HG03045 (cell line): ENCODE data around the gene RUVBL1.
A peak's percentile ranks its signal among the peaks of the same experiment; 100 is the strongest.

Source experiments
- ATAC-seq: cut with Tn5 transposase; IDR thresholded peaks from one replicate; pipeline ENCODE4 v1.9.1; 2021; ENCODE audit warnings: mild to moderate bottlenecking, moderate library complexity; ENCODE audit not compliant: unreplicated experiment

Gene RUVBL1

GRCh38 chr3:128143496-128143895 is 19.9 kb upstream of the RUVBL1 start:
- no peak for ATAC-seq

- no peak for ATAC-seq
Measured at GRCh38 chr3:128133273-128133883, 9.8 kb upstream of the RUVBL1 start.

DNA sequence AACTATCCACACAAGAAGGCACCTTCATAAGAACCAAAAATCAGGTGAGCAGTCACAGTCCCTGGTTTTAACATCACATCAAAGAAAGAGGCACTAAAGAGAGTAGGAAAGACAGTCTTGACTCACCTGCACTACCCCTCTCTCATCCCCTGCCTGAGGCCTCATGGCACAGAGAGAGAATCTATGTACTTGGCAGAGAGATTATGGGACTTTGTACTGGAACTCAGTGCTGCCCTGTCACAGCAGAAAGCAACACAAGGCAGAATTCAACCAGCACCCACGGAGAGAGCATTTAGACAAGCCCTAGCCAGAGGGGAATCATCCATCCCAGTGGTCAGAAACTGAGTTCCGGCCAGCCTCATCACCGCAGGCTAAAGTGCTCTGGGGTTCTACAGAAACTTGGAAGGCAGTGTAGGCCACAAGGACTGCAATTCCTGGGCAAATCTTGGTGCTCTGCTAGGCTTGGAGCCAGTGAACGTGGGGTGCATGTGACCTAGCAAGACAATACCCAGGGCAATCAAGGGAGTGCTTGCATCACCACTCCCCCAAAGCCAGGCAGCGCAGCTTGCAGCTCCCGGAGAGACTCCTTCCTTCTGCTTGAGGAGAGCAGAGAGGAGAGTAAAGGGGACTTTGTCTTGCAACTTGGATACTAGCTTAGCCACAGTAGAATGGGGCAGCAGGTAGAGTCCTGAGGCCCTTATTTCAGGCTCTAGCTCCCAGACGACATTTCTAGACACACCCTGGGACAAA is 8.5 kb upstream of the RUVBL1 start:
- ATAC-seq: no peak

GRCh38 chr3:128128251-128128650 is 4.6 kb upstream of the RUVBL1 start:
- no peak for ATAC-seq

- no peak for ATAC-seq
Measured at GRCh38 chr3:128127236-128127635, 3.6 kb upstream of the RUVBL1 start.

DNA sequence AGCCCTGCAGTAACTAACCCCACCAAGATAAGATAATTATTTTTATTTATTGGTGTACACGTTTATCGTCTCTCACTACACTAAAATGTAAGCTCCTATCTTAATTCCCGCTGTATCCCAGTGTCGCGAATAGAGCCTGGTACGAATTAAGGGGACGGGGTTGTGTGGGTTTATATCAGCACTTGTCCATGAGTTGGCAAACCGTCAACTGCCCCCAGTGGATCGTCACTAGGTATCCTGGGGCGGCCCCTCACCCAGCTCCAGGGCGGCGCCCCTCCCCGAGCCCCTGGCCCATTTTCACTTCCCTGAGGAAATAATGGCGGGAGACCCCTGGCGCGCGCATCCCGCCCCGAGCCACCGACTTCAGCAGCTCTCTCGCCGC is 465 bp downstream of the RUVBL1 start:
- ATAC-seq: peak; percentile 2

DNA sequence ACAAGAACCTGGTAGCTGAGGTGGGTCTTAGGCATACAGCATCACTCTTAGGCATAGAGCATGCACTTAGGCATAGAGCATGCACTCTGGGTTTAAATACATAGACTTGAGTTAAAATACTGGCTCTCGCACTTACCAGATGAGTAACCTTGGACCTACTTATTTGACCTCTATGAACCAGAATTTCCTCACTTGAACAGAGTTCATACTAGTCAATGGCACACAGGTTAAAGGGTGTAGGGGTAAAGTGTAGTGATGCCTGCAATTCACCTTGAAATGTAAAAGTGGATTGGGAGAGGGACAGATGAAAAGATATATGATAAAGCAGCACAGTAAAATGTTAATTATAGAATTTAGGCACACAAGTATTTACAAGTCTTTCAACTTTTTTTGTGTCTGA is 1.6 kb downstream of the RUVBL1 start:
- ATAC-seq: no peak

- peak; percentile 56 for ATAC-seq
Measured at GRCh38 chr3:128113817-128114794, 9.5 kb downstream of the RUVBL1 start.

DNA sequence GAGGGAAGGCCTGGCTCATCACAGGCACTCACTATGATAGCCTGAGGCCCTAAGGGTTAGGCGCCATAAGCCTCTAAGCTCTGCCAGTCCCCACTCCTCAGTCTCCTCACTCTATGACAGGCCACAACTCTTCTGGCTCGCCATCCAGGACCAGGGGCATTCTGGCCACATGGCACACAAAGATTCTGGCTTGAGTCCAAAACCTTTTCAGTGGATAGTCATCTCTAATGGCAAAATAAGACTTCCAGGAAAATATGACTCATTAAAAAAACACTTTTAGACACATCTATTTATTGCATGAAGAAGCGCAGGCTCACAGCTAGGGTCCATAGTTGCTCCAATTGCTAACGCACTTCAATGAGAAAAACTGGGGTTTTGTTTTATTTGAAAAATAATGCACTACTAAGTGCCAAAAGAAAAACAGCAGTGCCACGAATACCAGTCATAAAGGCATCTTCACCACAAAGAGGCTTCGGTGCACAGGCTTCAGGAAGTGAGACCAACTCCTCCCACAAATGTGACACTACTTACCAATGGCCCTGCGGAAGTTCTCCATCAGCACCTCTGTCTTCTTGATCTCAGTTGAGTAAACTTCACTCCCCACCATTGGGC is 11.1 kb downstream of the RUVBL1 start:
- no peak for ATAC-seq

DNA sequence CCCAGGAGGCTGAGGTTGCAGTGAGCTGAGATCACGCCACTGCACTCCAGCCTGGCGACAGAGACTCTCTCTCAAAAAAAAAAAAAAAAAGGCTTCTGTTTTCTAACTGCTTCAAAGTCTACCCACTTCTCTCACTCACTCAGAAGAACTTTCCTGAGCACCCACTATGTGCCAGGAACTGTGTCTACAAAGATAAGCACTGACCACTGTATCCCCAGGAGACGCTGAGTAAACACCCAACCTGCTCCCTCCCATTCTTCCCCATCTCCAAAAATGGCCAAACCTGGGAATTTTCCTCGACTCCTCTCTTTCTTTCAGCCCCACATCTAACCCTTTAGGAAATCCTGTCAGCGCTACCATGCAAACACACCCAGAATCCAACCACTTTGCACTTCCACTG is 12.5 kb downstream of the RUVBL1 start:
- no peak for ATAC-seq

DNA sequence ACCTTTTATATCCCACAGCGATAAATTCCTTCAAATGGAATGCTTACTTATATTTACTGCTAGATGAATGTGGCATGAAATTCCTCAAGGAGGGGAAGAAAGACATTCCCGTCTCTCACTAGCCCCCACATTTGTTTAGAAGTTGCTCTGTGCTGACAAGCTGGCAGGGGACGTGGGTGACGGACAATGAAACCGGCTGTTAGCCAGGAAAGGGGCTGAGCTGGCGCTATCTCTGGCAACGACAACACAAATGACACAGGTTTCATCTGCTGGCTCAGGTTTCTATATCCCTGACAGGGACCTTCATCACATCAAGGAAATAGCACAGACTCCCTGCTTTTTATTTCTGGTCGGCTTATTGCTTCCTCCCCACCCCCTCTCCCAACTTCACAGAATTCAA is 15.8 kb downstream of the RUVBL1 start:
- no peak for ATAC-seq

DNA sequence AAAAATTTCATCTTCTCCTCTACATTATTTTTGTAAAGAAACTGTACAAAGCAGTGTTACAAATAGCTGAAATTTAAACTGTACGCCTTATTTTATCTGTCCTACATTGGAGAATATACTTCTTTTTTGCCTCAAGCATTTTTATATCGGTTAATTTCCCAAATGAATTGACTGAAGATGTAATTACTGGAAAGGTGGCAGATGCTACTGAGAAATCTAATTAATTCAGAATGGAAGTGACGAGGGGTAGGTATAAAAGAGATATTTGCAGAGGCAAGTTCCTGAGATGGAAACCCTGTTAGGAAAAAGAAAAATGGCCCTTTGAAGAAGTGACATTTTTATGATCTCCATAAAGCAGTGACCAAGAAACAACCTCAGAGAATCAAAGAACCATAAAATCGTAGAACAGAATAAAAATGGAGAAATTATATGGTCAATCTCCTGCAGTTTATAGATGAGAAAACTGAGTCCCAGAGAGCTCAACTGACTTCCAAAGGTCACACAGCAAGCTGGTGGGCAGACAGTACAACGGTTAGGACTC is 20.4 kb downstream of the RUVBL1 start:
- no peak for ATAC-seq

GRCh38 chr3:128100638-128101037 is 23.0 kb downstream of the RUVBL1 start:
- no peak for ATAC-seq

DNA sequence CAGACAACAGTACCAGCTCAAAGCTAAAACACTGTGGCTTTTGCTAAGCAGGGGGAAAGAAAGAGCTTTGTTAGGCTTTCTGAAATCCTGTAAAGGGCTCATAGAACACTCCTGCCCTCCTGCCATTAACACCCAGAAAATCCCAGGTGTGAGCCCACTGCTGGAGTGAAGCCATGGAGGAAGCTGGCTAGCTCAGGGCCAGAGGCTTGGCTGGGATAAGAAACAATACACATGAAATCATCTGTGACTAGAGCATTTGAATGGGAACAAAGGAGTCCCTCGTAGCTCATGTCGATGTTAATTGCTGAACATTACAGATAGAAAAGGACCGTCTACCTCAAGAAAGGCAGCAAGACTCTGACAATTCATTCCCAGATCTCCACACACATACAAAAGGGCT is 23.5 kb downstream of the RUVBL1 start:
- ATAC-seq: no peak

- no peak for ATAC-seq
Measured at GRCh38 chr3:128098234-128098633, 25.4 kb downstream of the RUVBL1 start.

DNA sequence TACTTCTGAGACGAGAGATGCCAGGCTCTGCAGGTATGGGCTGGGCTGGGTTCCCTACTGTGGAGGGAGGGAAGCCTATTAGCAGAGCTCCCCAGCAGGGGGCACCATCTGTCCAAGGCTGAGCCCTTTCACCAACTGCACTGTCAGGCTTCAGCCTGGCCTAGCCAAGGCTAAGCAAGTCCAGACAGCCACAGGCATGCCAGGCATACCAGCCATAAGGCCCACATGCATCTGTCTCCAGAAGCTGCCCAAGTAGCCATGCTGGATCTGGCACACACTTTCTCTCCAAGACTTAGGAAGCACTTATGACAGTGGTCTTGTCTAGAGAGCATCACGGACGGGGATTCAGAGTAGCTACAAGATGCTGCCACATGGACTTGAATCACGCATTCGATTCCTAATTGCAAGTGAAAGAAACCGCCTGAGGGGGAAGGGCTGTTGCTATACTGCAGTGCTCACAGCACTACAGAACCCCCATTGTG is 28.3 kb downstream of the RUVBL1 start:
- peak; percentile 87 for ATAC-seq

GRCh38 chr3:128094295-128095151 is 29.1 kb downstream of the RUVBL1 start:
- ATAC-seq: no peak

DNA sequence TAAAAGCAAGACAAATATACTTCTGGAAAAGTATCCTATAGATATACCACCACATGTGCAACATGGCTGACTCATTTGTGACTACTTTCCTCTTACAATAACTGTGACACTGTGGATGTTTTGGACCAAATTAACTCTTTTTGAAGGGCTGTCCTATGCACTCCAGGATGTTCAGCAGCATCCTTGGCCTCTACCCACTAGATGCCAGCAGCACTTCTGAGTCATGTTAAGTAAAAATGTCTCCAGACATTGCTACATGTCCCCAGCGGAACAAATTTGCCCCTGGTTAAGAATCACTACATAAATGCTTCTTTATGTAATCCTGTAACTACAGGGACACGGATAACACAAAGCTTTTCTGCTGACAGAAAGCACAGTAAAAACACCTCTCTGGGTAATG is 32.0 kb downstream of the RUVBL1 start:
- no peak for ATAC-seq

DNA sequence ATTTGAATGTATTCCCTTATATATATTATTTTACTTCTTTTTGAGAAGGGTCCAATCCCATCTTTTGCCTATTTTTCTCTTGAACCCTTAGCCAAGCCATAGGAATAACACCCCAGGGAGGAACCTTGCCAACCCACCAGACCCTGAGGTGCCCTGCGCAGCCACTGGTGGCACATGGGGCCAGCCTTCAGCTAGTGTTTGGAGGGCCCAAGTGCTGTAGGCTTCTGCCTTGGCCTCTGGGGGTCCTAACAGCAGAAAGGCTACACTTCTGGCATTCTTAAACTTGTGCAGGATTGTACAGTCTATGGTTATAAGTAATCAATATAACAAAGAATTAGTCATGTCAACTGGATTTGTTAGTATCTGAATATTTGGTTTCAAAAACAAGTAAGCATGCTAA is 34.5 kb downstream of the RUVBL1 start:
- no peak for ATAC-seq

DNA sequence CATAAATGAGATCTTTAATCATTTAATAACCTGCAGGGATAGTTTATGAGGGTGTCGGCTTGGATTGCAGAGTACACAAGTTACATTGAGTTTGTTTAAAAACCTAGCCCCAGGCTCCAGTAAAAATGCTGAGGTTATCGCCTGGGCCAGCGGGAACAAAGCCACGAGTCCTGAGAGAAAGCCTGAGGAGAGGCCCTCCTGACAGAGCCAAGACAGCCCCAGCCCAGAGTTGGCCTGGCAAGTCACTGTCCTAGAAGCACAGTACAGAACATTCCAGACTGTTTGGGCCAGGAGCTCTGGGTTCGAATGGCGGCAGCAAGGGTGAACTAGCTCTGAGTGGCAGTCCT is 39.0 kb downstream of the RUVBL1 start:
- no peak for ATAC-seq
